ENCODE results near the gene CNGA4. TPM values are rescaled to one million over a fixed set of nuclear protein-coding genes. Genes with fewer than 3 reads are reported as not detected.

Gene CNGA4
- total and polyA plus RNA-seq, 2 of the 13 experiments (the other 11 are each of a cell fraction or from before 2014, with no cell fraction given) = 0.03 TPM; not detected in 1

- ATAC-seq = no peak
- FAIRE-seq = no peak
- 0% methylated on average over 4 of the region's 4 CpGs for WGBS (ENCODE audit: low lambda C conversion rate)
- Histone ChIP-seq H3K36me3 (replicated peaks in 1 of 2; ENCODE audit: control insufficient read depth in 1 of 2, insufficient read depth in 2 of 2, low read length in 2 of 2) (no peaks in the 10 kb centered on the region), H3K9ac (ENCODE audit: insufficient read depth, low read depth, low read length) (no peak overlapping the region), H3K4me2 (ENCODE audit: low read depth, low read length) (no peak overlapping the region), H3K27ac (ENCODE audit: extremely low read length, insufficient read depth, low read length) (no peak overlapping the region), H3K4me1 (ENCODE audit: insufficient read depth, low read length) (no peaks in the 10 kb centered on the region), H2AFZ (ENCODE audit: low read length) (no peak overlapping the region), H3K79me2 (ENCODE audit: insufficient read depth, low read length) (no peaks in the 10 kb centered on the region), H4K20me1 (ENCODE audit: insufficient read depth, low read length) (no peaks in the 10 kb centered on the region), H3K4me3 (replicated peaks in 1 of 3; ENCODE audit: insufficient read depth in 1 of 3, low read depth in 2 of 3, low read length in 3 of 3) (no peak overlapping the region), H3K27me3 (ENCODE audit: control insufficient read depth in 1 of 2, insufficient read depth in 2 of 2, low read length in 2 of 2) (peaks cover 1 to 5% of the 10 kb centered on the region in 2 experiments; a peak in 3 of 5 replicates), H3K9me3 (ENCODE audit: low read length) (no peaks in the 10 kb centered on the region)
- no peak for TF ChIP-seq KAT8 (CRISPR knock-in tag; IDR thresholded peaks at IDR 0.05)
- TF ChIP-seq CBFB (CRISPR knock-in tag; IDR thresholded peaks at IDR 0.05) = no peak
- no peak for TF ChIP-seq ESRRA (CRISPR knock-in tag; IDR thresholded peaks at IDR 0.05; ENCODE audit: low read depth)
- TF ChIP-seq SKI (IDR thresholded peaks at IDR 0.05; ENCODE audit: partially characterized antibody) = no peak
- no peak for TF ChIP-seq TBX2 (CRISPR knock-in tag; IDR thresholded peaks at IDR 0.05; ENCODE audit: borderline replicate concordance)
- no peak for TF ChIP-seq NBN (conservative IDR thresholded peaks at IDR 0.05)
- no peak for TF ChIP-seq E2F1 (CRISPR knock-in tag; IDR thresholded peaks at IDR 0.05)
- no peak for TF ChIP-seq MXI1 (IDR thresholded peaks at IDR 0.05; ENCODE audit: borderline replicate concordance, low read depth, low read length)
- TF ChIP-seq RARG (CRISPR knock-in tag; IDR thresholded peaks at IDR 0.05; ENCODE audit: low read depth) = no peak
- no peak for TF ChIP-seq RBFOX2 (IDR thresholded peaks at IDR 0.05; ENCODE audit: low read depth, low read length)
- TF ChIP-seq GPN1 (CRISPR knock-in tag; IDR thresholded peaks at IDR 0.05; ENCODE audit: borderline replicate concordance) = no peak
- no peak for TF ChIP-seq PHF20 (CRISPR knock-in tag; IDR thresholded peaks at IDR 0.05)
- no peak for TF ChIP-seq ZNF660 (CRISPR knock-in tag; IDR thresholded peaks at IDR 0.05; ENCODE audit: borderline replicate concordance, low read depth)
- TF ChIP-seq ZC3H4 (CRISPR knock-in tag; IDR thresholded peaks at IDR 0.05; ENCODE audit: borderline replicate concordance) = no peak
- TF ChIP-seq ZNF101 (CRISPR knock-in tag; IDR thresholded peaks at IDR 0.05; ENCODE audit: borderline replicate concordance, low read depth) = no peak
- no peak for TF ChIP-seq GZF1 (CRISPR knock-in tag; IDR thresholded peaks at IDR 0.05)
- CTCF ChIA-PET (ENCODE audit: low intra/inter-chr PET ratio, low total read pairs) = no interaction called here
- intact Hi-C loops (cut with micrococcal nuclease; ENCODE audit: unreplicated experiment) (no loop called here), in situ Hi-C loops (cut with HindIII; ENCODE audit: extremely low pct_ligation_motif_present, low pct_unique_long_range_greater_than_20kb) (no loop called here)
- POLR2A ChIA-PET = no interaction called here
- DNase-seq (ENCODE audit: low spot score) = no peak
- BruUV-seq (replicated peaks) = no TSS peak
Measured at GRCh38 chr11:6197466-6198200, 41.3 kb upstream of the CNGA4 start.
